Measurements from ENCODE around the gene CFAP126. TPM values are rescaled to one million over a fixed set of nuclear protein-coding genes. Genes with fewer than 3 reads are reported as not detected.

Gene CFAP126
- total and polyA plus RNA-seq, 2 of the 13 experiments (the other 11 are each of a cell fraction or from before 2014, with no cell fraction given), result not detected

- peak; percentile 21; the same call in 1 of the 2 replicates for TF ChIP-seq HNF4G (IDR thresholded peaks at IDR 0.05; ENCODE audit: borderline replicate concordance, low read depth, low read length)
- TF ChIP-seq HNF4G (CRISPR knock-in tag; IDR thresholded peaks at IDR 0.05; ENCODE audit: borderline replicate concordance, low read depth), result peak; percentile 59; the same call in 1 of the 2 replicates
- no peak for TF ChIP-seq RFX3 (CRISPR knock-in tag; IDR thresholded peaks at IDR 0.05)
- TF ChIP-seq ATF1 (CRISPR knock-in tag; IDR thresholded peaks at IDR 0.05), result peak; percentile 65; the same call in 1 of the 2 replicates
- no peak for TF ChIP-seq EEA1 (CRISPR knock-in tag; IDR thresholded peaks at IDR 0.05; ENCODE audit: borderline replicate concordance)
- 0 out of 2 replicates have a peak, but pooled peaks have one; percentile 30 for TF ChIP-seq ZNF614 (CRISPR knock-in tag; IDR thresholded peaks at IDR 0.05; ENCODE audit: borderline replicate concordance)
- TF ChIP-seq SMYD3 (CRISPR knock-in tag; IDR thresholded peaks at IDR 0.05), result peak; percentile 74; the same call in 1 of the 2 replicates
- TF ChIP-seq HMGXB3 (CRISPR knock-in tag; IDR thresholded peaks at IDR 0.05; ENCODE audit: borderline replicate concordance), result no peak; the same call in 1 of the 2 replicates
- TF ChIP-seq HDAC2 (CRISPR knock-in tag; IDR thresholded peaks at IDR 0.05), result peak; percentile 15; the same call in 1 of the 2 replicates
- TF ChIP-seq ZBTB34 (CRISPR knock-in tag; IDR thresholded peaks at IDR 0.05), result peak; percentile 67; the same call in 1 of the 2 replicates
- TF ChIP-seq NFIC (IDR thresholded peaks at IDR 0.05; ENCODE audit: low read length), result peak; percentile 58; the same call in 1 of the 2 replicates
- no peak for TF ChIP-seq SMARCE1 (IDR thresholded peaks at IDR 0.05; ENCODE audit: borderline replicate concordance)
- TF ChIP-seq KMT2A (CRISPR knock-in tag; IDR thresholded peaks at IDR 0.05), result peak; percentile 45
- no peak for TF ChIP-seq SMC3 (IDR thresholded peaks at IDR 0.05; ENCODE audit: low read length)
- TF ChIP-seq ZZZ3 (CRISPR knock-in tag; IDR thresholded peaks at IDR 0.05; ENCODE audit: borderline replicate concordance), result 0 out of 2 replicates have a peak, but pooled peaks have one; percentile 40
- TF ChIP-seq ZNF275 (CRISPR knock-in tag; IDR thresholded peaks at IDR 0.05; ENCODE audit: borderline replicate concordance), result peak; percentile 76; the same call in 1 of the 2 replicates
- TF ChIP-seq MED1 (CRISPR knock-in tag; IDR thresholded peaks at IDR 0.05), result peak; percentile 35
- TF ChIP-seq NR2F2 (IDR thresholded peaks at IDR 0.05; ENCODE audit: borderline replicate concordance, low read depth), result peak; percentile 44; the same call in 1 of the 2 replicates
- no peak for TF ChIP-seq TOE1 (CRISPR knock-in tag; IDR thresholded peaks at IDR 0.05)
- TF ChIP-seq ZNF33B (CRISPR knock-in tag; IDR thresholded peaks at IDR 0.05), result 0 out of 2 replicates have a peak, but pooled peaks have one; percentile 23
- TF ChIP-seq FOXK1 (CRISPR knock-in tag; IDR thresholded peaks at IDR 0.05; ENCODE audit: borderline replicate concordance, low read depth), result peak; percentile 15; the same call in 1 of the 2 replicates
These were observed 31.8 kb upstream of the CFAP126 start (continued) for GRCh38 chr1:161399257-161399998.

Data from HepG2 (cell line).